ENCODE measurements around the gene FLNB.

The FLNB gene

DNA sequence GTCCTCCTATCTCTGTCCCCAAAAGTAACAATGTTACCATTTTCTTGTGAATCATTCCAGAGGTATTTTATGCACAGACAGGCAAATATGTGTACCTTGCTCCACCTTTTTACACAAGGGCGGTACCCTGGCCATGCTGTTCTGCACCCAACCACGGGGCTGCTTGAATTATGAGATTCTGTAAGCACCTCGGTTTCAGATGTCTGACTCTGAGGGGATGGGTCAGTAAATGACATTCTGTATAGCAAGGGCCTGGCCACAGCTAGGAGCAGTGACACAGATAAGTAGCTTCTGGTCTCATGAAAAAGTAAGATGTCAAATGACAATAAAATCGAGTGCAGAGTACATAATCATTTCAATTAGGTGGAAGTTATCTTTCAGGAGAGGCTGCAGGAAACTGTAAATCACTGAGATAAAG is 30.4 kb upstream of the FLNB start:
- H3K36me3 Mint-ChIP-seq (ENCODE audit: low read depth): no peaks in the 10 kb centered on the region
- peaks cover 48% of the 10 kb centered on the region for H3K4me1 Mint-ChIP-seq
- peak; percentile 22 for DNase-seq
- peak overlapping the region; percentile 18 for H3K27ac Mint-ChIP-seq
- no peak for TF ChIP-seq CTCF (IDR thresholded peaks at IDR 0.05)
- H3K9me3 Mint-ChIP-seq: no peaks in the 10 kb centered on the region
- peak overlapping the region; percentile 9 for H3K4me3 Mint-ChIP-seq
- H3K27me3 Mint-ChIP-seq (ENCODE audit: low read depth, poor library complexity): peaks cover 4% of the 10 kb centered on the region

DNA sequence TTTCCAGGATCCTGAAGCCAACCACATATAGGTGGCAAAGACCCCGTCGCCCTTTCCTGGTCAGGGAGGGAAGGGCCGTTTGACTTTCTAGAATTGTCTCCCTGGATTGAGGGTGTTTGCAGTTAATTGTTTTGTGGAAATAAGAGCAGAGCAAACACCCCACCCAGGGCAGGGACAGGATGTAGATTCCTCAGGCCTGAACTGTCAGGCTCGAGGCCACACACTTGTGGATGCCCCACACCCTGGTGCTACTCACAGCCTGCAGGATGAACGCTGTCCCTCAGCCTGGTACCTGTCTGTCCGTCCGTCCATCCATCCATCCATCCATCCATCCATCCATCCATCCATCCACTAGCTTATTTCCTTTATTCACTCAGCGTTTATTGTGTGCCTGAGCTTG is 29.9 kb upstream of the FLNB start:
- no peak overlapping the region for H3K27ac Mint-ChIP-seq
- H3K27me3 Mint-ChIP-seq (ENCODE audit: low read depth, poor library complexity): peaks cover 4% of the 10 kb centered on the region
- DNase-seq: no peak
- no peak overlapping the region for H3K4me3 Mint-ChIP-seq
- H3K9me3 Mint-ChIP-seq: no peaks in the 10 kb centered on the region
- no peak for TF ChIP-seq CTCF (IDR thresholded peaks at IDR 0.05)
- peaks cover 47% of the 10 kb centered on the region for H3K4me1 Mint-ChIP-seq
- H3K36me3 Mint-ChIP-seq (ENCODE audit: low read depth): no peaks in the 10 kb centered on the region

GRCh38 chr3:57980416-57980815 is 27.8 kb upstream of the FLNB start:
- peaks cover 52% of the 10 kb centered on the region for H3K4me1 Mint-ChIP-seq
- TF ChIP-seq CTCF (IDR thresholded peaks at IDR 0.05): no peak
- no peaks in the 10 kb centered on the region for H3K9me3 Mint-ChIP-seq

DNA sequence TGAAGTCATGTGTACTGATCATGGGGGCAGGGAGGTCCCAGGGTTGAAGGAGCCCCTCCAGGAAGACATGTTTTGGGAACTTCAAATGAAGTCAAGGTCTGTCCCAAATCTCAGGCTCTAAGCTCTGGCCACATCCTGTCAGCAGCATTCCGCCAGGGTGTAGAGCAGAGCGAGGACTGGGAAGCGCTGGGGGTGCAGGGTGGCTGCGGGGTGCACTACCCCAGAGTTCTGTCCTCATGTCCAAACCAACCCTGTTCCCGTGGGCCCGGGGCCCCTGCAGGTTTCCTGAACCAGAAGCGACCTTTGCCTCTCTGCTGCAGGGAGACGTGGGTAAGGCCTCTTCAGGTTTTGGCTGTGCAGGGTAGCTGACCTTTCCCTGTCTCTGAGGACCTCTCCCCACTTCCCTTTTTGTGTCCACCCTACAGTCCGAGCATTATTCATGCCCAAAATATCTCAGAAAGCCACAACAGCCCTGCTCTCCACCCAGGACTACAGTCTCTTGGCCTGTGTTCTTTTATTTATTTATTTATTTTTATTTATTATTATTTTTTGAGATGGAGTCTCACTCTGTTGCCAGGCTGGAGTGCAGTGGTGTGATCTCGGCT is 26.6 kb upstream of the FLNB start:
- no peak overlapping the region for H3K27ac Mint-ChIP-seq
- TF ChIP-seq CTCF (IDR thresholded peaks at IDR 0.05): no peak
- DNase-seq: no peak
- no peak overlapping the region for H3K4me3 Mint-ChIP-seq
- no peaks in the 10 kb centered on the region for H3K9me3 Mint-ChIP-seq
- peaks cover 54% of the 10 kb centered on the region for H3K4me1 Mint-ChIP-seq
- peaks cover 4% of the 10 kb centered on the region for H3K27me3 Mint-ChIP-seq (ENCODE audit: low read depth, poor library complexity)
- H3K36me3 Mint-ChIP-seq (ENCODE audit: low read depth): no peaks in the 10 kb centered on the region

More at GRCh38 chr3:57980416-57980815, 27.8 kb upstream of the FLNB start:
- Mint-ChIP-seq H3K4me3 (no peak overlapping the region), H3K27ac (no peak overlapping the region), H3K36me3 (ENCODE audit: low read depth) (no peaks in the 10 kb centered on the region), H3K27me3 (ENCODE audit: low read depth, poor library complexity) (peaks cover 4% of the 10 kb centered on the region)
- DNase-seq: no peak

GRCh38 chr3:57982561-57983243 is 25.5 kb upstream of the FLNB start:
- Mint-ChIP-seq H3K27ac (peak overlapping the region; percentile 68), H3K4me3 (no peak overlapping the region), H3K27me3 (ENCODE audit: low read depth, poor library complexity) (peaks cover 4% of the 10 kb centered on the region), H3K9me3 (no peaks in the 10 kb centered on the region), H3K4me1 (peaks cover 51% of the 10 kb centered on the region), H3K36me3 (ENCODE audit: low read depth) (no peaks in the 10 kb centered on the region)
- no peak for DNase-seq
- TF ChIP-seq CTCF (IDR thresholded peaks at IDR 0.05): no peak
